Stimulated activated CD4-positive, alpha-beta T cell treated with anti-CD3 and anti-CD28 coated beads, Interleukin-15, amount 100 ng/mL, for 1 hour (primary cell): ENCODE data around the gene RAET1L.
"Not testable (repeated sequence)": the region's sequence is repeated elsewhere in the genome, so short reads cannot be mapped to it uniquely, and the experiment has no call there.

Source experiments
- DNase-seq, 2 donors: peaks; one replicate each; pipeline ENCODE4 v3.0.0-alpha.2; 2020; ENCODE audit warnings: low read depth in 1 of 2, low spot score in 1 of 2

The RAET1L gene

DNA sequence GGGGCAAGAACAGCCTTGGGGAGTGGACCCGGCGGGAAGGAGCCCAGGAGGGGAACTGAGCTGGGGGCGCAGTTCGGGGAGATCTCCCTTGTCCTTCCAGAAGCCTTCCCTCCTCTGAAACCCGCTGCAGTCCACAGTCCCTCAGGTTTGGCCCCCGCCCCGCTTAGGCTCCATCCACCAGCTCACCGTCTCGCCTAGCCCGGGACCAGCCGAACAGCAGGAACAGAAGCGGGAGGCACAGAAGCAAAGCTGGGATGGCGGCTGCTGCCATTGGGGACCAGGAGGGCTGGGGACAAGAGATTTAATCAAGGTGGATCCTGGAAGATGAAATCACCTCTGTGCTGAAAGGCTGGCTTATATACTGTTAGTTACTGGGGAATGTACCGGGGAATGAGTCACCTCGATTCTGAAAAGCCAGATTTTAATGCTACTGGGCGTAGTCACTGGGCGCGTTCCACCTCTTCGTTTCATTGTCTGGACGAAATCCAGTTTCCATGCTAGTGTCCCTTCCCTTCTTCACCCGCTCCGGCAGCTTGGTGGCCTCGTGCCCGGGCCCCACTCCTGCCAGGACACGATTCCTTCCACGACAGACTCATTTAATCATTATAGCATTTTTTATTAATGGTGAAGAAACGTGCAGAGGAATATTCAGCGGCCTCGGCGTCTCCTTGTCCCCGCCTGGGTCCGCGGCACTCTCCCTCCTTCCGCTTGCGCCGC lies at the start of gene RAET1L:
TSS of gene RAET1L (minus strand) at position 332 of the 717 bp plus-strand sequence. CDS start at position 271, 61 bp downstream.
- DNase-seq: no peak

GRCh38 chr6:150075034-150075421 lies 49.7 kb upstream of the RAET1L start:
- DNase-seq: no peak

GRCh38 chr6:150074396-150075033 lies 49.2 kb upstream of the RAET1L start:
- not testable (repeated sequence) for DNase-seq

- DNase-seq: no peak
These were observed 46.9 kb upstream of the RAET1L start for GRCh38 chr6:150072201-150072600.

DNA sequence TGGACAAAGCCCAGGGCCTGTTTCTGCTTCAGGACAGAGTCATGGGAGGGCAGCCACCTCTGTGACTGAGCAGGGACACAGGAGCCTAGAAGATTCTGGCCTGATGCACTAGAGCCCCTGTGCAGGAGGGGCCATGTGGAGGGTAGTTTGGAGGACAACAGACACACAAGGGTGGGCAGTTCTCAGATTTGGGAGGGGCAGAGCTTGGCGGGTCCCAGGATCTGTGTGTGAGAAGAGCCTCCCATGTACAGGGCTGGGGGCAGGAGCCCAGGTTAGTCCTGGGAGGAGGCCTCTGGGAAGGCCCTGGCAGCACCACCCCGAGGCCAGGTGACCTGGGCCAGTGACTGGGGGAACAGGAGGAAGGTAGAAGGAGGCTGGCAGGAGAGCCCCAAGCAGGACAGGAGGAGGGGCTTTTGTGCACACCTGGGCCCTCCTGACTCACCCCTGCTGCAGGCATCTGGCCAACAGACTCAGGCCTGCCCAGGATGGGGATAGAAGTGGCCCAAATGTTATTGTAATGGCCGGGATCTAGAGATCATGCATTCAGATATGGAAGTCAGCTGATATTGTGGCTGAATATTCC lies 45.0 kb upstream of the RAET1L start:
- DNase-seq: no peak

DNA sequence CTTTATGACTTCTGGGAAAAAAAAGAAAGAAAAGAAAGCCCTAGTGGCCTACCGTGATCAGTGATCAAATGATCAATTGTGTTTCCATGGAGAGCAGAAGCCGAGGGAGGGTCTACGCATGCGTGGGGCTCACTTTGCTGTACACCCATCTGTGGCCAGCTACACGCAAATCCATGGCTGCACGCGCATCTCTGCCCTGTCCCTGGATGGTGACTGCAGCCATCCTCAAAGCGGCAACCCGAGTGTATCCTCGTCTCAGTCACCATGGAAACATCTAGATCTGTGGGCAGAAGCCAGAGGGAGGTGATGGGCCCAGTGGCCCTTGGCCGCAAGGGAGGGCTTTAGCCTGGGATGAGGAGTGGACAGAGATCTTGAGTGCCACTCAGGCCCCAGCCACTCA lies 44.4 kb upstream of the RAET1L start:
- no peak for DNase-seq

GRCh38 chr6:150068720-150069648 lies 43.7 kb upstream of the RAET1L start, which contains the start of gene ULBP3:
TSS of gene ULBP3 (minus strand) at chr6:150069121. CDS start at chr6:150069066, 55 bp downstream.
- peak; percentile 25 to 58 for DNase-seq

GRCh38 chr6:150068151-150068550 lies 42.8 kb upstream of the RAET1L start:
- DNase-seq: no peak

DNA sequence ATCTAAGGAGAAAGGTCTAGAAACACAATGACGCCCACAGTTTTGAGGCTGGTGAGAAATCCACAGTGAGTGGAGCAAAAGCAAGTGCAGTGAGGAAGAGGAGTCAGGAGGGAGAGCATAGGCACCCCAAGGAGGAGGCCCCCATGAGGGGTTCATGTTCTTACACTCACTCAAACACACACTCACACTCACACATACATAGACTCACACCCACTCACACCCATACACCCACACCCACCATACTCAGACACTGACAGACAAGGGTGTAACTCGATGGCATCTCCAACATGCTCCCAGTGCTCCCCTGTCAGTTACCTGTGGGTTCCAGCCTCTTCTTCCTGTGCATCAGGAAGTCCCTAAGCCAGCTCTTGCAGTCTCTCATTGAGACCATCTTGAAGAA lies 39.8 kb upstream of the RAET1L start:
- DNase-seq: no peak

GRCh38 chr6:150063640-150064039 lies 38.3 kb upstream of the RAET1L start:
- no peak for DNase-seq

GRCh38 chr6:150059973-150060372 lies 34.6 kb upstream of the RAET1L start:
- not testable (repeated sequence) for DNase-seq

GRCh38 chr6:150058986-150059385 lies 33.7 kb upstream of the RAET1L start:
- DNase-seq: no peak

GRCh38 chr6:150058231-150058792 lies 33.0 kb upstream of the RAET1L start:
- DNase-seq: no peak

- no peak for DNase-seq
These were observed 32.2 kb upstream of the RAET1L start for GRCh38 chr6:150057501-150057951.

- no peak for DNase-seq
These were observed 31.6 kb upstream of the RAET1L start for GRCh38 chr6:150056916-150057315.

DNA sequence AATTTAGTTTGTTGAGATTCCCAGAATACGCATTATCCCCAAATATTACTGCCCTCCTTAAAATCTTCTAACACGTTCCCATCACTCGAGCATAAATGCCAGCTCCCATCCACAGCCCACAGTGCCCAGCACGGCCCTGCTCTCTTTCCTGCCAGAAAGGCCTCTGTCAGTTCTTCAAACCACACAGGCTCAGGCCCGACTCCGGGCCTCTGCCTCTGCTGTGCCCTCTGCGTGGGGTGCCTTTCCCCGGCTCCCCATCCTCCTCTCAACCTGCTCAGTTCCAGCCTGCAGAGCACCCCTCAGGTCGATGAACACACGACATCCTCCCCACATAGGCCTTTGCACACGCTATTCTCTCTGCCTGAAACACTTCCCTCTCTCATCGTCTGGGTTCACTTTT lies 30.8 kb upstream of the RAET1L start:
- no peak for DNase-seq

DNA sequence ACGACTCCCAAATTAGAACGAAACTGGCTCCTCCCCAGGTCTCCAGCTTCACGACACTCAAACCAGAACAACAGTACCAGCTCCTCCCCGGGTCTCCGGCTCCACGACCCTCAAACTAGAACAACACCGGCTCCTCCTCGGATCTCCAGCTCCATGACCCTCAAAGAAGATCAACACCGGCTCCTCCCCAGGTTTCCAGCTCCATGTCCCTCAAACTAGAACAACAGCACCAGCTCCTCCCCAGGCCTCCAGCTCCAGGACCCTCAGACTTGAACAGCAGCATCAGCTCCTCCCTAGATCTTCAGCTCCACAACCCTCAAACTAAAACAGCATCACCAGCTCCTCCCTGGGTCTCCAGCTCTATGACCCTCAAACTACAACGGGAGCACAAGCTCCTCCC lies 29.8 kb upstream of the RAET1L start:
- DNase-seq: no peak

- no peak for DNase-seq
These were observed 28.1 kb upstream of the RAET1L start for GRCh38 chr6:150053450-150053849.

DNA sequence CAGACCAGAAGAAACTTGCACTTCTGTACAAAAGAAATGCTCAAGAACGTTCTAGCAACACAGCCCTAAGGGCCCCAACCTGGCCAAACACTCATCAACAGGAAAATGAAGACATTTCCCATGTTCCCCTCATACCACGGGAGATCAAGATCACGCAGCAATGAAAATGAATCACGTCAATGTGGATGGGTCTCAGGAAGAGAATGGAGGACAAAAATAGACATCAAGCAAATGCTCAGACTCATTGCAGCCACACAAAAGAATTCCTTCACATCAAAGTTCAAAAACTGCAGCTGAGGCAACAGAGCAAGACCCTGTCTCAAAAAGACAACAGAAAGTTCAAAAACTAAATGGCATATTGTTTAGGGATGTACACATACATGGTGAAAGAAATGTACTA lies 25.5 kb upstream of the RAET1L start:
- no peak for DNase-seq

DNA sequence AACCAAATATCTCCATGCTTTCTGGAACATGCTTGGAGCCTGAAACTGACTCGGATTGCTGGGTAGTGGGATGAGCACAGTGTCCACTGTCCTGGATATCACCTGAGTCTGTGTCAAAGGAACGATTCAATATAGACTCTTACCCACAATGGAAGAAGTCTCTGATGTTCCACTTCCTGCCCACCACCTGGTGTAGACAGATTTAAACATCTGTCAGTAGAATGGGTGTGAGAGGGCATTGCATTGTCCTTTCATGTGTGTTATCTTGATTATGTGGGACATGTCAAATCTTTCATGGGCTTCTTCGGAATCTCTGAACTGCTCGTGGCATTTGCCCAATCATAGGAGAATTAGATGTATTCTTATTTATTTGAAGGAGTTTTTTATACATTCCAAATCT lies 22.8 kb upstream of the RAET1L start:
- no peak for DNase-seq

DNA sequence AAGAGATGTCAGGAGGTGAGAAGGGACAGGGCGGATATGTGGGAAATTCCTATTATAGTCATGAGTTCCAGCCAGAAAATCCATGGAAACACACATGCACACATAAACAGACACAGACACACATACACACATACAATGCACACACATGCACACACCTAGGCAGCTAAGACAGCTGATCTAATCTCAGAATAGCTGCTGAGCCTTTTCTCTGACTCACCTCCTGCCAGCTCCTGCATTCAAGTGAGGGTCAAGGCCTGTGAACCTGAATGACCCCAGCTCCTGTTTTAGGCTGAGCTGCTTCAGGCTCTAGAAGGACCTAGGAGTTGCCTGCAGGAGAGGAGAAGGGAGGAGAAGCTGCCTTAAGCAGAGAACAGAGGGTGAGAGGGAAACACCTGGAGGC lies 21.6 kb upstream of the RAET1L start:
- DNase-seq: no peak
